ENCODE data around the gene SHB.
"Not testable (repeated sequence)": the region's sequence is repeated elsewhere in the genome, so short reads cannot be mapped to it uniquely, and the experiment has no call there.

Gene SHB

GRCh38 chr9:37970301-37971107, 98.5 kb downstream of the SHB start:
- DNase-seq (ENCODE audit: low read depth in 3 of 3, low spot score in 1 of 3) = no peak

- no peak for DNase-seq (ENCODE audit: low read depth in 3 of 3, low spot score in 1 of 3)
These were observed 99.3 kb downstream of the SHB start for GRCh38 chr9:37969558-37970300.

DNA sequence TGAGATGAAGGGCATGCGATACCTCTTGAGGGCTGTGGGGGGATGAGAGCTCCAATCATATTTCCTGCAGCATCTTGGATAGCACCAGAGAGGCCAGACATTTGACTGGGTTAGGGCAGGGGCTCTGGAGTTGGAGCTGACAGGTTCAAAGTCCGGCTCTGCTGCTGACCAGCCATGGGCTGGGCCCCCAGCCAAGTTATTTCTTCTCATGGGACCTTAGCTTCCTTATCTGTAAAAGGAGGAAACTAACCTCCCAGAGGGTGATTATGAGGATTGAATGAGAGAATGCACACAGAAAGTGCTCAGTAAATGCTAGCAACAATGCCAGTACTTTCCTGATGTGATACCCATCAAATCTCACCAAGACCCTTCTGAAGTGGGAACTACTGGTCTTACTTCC, 99.9 kb downstream of the SHB start:
- no peak for DNase-seq (ENCODE audit: low read depth in 3 of 3, low spot score in 1 of 3)

- DNase-seq (ENCODE audit: low read depth in 3 of 3, low spot score in 1 of 3) = no peak
These were observed 100.8 kb downstream of the SHB start for GRCh38 chr9:37968228-37968701.

GRCh38 chr9:37967761-37968080, 101.3 kb downstream of the SHB start:
- DNase-seq (ENCODE audit: low read depth in 3 of 3, low spot score in 1 of 3) = no peak

- no peak for DNase-seq (ENCODE audit: low read depth in 3 of 3, low spot score in 1 of 3)
These were observed 101.8 kb downstream of the SHB start for GRCh38 chr9:37967014-37967760.

DNA sequence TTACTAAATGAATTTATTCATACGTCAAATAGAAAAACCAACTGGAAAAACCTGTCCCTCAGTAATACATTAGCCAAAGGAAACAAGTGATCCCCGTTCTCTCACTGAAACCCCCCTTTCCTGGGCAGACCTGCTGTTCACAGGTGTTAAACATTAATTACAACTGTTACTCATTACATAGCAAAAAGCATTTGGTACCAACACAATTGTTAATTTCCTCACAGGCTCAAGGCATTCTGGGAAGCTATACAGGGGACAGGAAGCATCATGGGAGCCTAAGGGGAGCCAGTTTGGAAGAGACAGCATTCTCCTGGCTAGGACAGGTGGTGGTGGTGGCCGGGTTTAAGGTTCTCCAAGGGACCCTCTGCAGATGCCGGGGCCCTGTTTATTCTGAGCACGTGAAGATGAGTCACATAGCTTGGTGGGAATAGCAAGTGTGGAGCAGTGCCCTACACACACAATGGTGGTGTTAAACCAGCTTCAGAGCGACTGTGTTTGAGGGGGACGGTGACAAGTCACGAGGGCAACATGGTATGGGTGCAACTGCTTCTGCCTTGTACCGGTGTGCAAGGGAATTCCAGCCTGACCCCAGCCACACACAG, 102.5 kb downstream of the SHB start:
- no peak for DNase-seq (ENCODE audit: low read depth in 3 of 3, low spot score in 1 of 3)

DNA sequence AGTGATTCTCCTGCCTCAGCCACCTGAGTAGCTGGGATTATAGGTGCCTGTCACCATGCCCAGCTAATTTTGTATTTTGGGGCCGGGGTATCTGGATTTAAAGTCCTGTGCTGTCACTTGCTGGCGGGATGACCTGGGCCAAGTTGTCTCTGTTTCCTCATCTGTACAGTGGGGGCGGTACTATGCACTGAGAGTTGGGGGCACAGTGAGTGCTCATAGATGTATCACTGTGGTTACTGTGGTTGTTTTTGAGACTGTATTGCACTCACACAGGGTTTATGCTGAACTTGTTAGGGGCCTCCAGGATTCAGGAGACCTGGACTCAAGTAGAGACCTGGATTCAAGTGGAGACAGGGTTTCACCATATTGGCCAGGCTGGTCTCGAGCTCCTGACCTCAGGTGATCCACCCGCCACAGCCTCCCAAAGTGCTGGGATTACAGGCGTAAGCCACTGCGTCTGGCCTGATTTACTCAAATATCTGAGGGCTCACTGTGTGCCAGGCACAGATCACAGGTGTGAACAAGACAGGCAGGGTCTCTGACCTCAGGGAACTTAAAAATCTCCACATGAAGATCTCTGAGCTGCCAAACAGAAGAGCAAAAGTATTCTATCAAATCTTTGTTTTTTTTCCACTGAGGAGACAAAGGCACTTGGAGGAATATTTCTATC, 103.2 kb downstream of the SHB start:
- not testable (repeated sequence) for DNase-seq (ENCODE audit: low read depth in 3 of 3, low spot score in 1 of 3)

GRCh38 chr9:37965116-37965515, 103.9 kb downstream of the SHB start:
- no peak for DNase-seq (ENCODE audit: low read depth in 3 of 3, low spot score in 1 of 3)

DNA sequence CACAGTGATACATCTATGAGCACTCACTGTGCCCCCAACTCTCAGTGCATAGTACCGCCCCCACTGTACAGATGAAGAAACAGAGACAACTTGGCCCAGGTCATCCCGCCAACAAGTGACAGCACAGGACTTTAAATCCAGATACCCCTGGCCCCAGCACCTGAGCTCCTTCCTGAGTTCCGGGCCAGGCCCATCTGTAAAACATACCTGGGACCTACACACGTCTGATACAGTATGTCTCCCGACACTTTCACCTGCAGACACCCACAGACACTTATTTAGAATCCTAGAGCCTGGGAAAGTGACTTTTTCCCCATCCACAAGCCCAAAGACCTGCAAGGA, 104.3 kb downstream of the SHB start:
- DNase-seq (ENCODE audit: low read depth in 3 of 3, low spot score in 1 of 3) = no peak

GRCh38 chr9:37963936-37964739, 104.9 kb downstream of the SHB start:
- no peak for DNase-seq (ENCODE audit: low read depth in 3 of 3, low spot score in 1 of 3)

GRCh38 chr9:37961351-37961750, 107.7 kb downstream of the SHB start:
- no peak for DNase-seq (ENCODE audit: low read depth in 3 of 3, low spot score in 1 of 3)

- DNase-seq (ENCODE audit: low read depth in 3 of 3, low spot score in 1 of 3) = no peak
These were observed 108.4 kb downstream of the SHB start for GRCh38 chr9:37960631-37961030.

DNA sequence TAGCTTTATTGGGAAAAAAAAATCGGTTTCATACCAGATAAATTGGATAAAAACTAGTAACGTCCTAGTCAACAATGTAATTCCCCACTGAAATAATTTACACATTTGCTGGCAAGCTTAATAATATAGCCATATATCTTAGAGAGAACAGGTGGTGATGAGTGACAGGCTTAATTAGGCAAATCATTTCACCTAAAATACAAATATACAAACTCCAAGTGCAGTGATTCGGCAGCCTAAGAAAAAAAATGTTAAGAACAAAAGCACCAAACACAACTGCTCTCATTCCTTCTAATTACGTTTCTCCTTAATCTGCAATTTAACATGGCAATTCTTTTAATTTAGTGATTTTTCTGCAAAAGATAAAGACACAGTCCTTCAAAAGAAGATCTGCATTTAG, 109.1 kb downstream of the SHB start:
- no peak for DNase-seq (ENCODE audit: low read depth in 3 of 3, low spot score in 1 of 3)

DNA sequence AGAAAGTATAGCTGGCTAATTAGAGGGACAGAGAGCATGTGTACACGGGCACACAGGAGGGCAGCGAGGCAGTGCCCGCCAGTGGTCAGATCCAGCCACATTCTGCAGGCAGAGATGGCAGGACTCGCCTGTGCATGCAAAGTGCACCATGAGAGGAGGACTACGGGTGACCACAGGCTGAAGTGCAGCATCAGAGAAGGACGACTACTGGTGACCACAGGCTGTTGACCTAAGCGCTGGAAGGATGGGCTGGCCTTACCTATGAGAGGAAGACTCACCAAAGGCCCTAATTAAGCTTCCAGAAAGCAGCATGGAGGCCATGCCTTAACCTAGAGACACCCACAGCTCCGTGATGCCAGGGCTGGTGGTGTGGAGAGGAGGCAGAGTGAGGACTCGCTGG, 110.9 kb downstream of the SHB start:
- no peak for DNase-seq (ENCODE audit: low read depth in 3 of 3, low spot score in 1 of 3)

GRCh38 chr9:37957664-37957953, 111.4 kb downstream of the SHB start:
- no peak for DNase-seq (ENCODE audit: low read depth in 3 of 3, low spot score in 1 of 3)

DNA sequence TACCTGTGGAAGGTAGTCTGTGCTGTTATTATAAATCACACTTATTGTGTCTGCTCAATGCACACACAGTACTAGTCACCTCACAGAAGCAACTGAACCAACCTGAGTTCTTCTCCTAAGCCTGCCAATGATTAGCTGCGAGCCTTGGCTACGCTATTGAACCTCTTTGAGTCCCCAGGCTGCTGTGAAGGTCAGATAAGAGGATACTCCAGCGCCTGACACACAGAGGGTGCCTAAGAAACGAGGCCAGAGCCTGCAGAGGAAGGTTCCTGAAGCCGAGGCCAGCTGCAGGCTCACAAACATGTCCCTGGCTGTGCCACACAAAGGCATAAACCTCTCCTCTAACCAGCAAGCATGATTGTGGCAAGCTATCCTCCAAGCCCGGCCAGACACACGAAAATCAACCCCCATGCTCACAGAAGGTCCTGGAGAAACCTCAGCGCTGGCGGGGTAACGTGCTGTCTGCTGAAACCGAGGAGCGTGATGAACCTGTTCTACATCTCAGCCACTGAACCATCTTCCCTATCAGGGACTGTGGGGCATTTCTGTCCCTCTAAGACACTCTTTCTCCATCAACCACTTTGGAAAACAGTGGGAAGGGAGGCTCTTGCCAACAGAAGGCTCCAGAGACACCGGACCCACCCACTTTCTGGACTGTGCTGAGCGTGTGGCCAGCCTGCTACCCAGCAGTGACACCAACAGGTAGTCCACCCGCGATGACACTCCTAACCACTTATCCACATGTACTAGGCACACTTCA, 111.9 kb downstream of the SHB start:
- no peak for DNase-seq (ENCODE audit: low read depth in 3 of 3, low spot score in 1 of 3)

DNA sequence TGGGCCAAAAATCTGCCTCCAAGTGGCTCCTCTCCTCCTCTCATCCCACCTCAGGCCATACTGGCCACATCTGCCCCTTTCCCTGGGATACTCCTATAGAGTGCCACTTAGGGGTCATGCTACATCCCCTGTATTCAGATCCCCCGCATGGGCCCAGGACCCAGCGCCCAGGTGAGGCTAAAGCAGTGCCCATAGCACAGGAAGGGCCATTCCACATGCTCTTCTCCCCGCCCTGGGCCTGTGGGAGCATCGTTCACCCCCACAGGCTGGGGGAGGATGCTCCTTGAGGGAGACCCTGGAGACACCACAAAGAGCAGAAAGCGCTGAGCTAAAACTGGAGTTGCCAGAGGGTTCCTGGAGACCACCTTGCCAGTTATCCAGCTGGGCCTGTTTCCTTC, 112.6 kb downstream of the SHB start:
- no peak for DNase-seq (ENCODE audit: low read depth in 3 of 3, low spot score in 1 of 3)

DNA sequence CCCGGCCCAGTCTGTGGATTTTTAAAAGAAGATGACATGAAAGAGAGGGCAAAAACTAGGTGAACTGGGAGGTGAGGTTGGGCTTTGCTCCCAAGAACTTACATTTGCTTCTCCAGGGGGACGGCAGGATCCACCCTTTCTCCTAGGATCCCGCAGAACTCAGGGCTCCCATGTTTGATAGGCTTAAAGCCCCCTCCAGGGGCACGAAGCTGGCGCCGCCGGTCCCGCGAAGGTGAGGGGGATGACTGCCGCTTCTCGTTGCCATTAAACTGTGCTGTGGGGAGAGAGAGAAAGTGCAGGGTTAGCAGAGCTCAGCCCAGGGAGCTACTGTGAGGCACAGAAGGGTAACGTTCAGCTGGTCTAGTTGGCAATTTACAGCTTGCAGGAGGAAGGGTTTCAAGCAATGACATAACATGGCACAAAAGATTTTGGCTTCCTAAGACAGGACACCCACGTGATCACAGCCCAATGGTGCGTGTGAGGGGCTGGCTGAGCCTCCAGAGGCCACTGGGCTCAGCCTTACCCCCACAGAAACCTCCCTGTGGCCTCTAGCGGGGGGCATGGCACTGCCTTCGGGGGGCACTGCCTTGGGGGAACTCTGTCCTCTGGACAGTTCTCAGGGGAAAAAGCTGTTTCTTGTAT, 113.1 kb downstream of the SHB start:
- no peak for DNase-seq (ENCODE audit: low read depth in 3 of 3, low spot score in 1 of 3)
